Suprapubic skin (tissue), 4 donors: Measurements from ENCODE around the gene GRID2IP. TPM values are rescaled to one million over a fixed set of nuclear protein-coding genes. Genes with fewer than 3 reads are reported as not detected.

Experiments used
- DNase-seq, 2 donors: peaks; one replicate each; pipeline ENCODE4 v3.0.0-alpha.2; 2019; ENCODE audit warnings: low spot score in 2 of 2
- H3K27ac ChIP-seq: fragments of 200-600 bp; sonication (generic); one replicate; pipeline ENCODE4 v1.5.1; 2019
- H3K27me3 ChIP-seq: fragments of 200-600 bp; sonication (generic); one replicate; pipeline ENCODE4 v1.5.1; 2019
- H3K36me3 ChIP-seq: fragments of 200-600 bp; sonication (generic); one replicate; pipeline ENCODE4 v1.5.1; 2019
- H3K4me1 ChIP-seq: fragments of 200-600 bp; sonication (generic); one replicate; pipeline ENCODE4 v1.5.1; 2019
- H3K4me3 ChIP-seq: fragments of 200-600 bp; sonication (generic); one replicate; pipeline ENCODE4 v1.5.1; 2019; ENCODE audit warnings: mild to moderate bottlenecking
- H3K9me3 ChIP-seq: fragments of 200-600 bp; sonication (generic); one replicate; pipeline ENCODE4 v1.5.1; 2019
- EP300 ChIP-seq: sonication (generic); formaldehyde crosslinking; IDR thresholded peaks from one replicate; pipeline ENCODE4 v1.6.1; 2017; ENCODE audit warnings: antibody characterized with exemption
- POLR2A ChIP-seq, 2 donors: fragments of 450-650 bp; IDR thresholded peaks; one replicate each; pipeline ENCODE4 v1.6.1; 2017; ENCODE audit warnings: antibody characterized with exemption in 2 of 2, mild to moderate bottlenecking in 2 of 2, moderate library complexity in 2 of 2
- POLR2AphosphoS5 ChIP-seq, 3 donors: sonication (generic); formaldehyde crosslinking; IDR thresholded peaks; one replicate each; pipeline ENCODE4 v1.6.1; 2017; ENCODE audit warnings: antibody characterized with exemption in 3 of 3
- WGBS: methylation state at CpG from one replicate; pipeline ENCODE4 v1.1.5; 2018; 5-methylcytosine and 5-hydroxymethylcytosine counted together
- total RNA-seq, 4 donors: library from RNA; depleted of rRNA; stranded (reverse); fragments of >200 nt; gene quantifications; one replicate each; pipeline ENCODE4 v1.1.0, GENCODE V29; 2016
- TF ChIP-seq, protein P1 (sequence below), 2 donors: fragments of 200-600 bp in 1 of 2; fragments of 450-650 bp in 1 of 2; sonication (generic) in 1 of 2; IDR thresholded peaks; one replicate each; pipeline ENCODE4 v1.5.1; 2016 to 2019; ENCODE audit warnings: antibody characterized with exemption in 2 of 2, mild to moderate bottlenecking in 1 of 2, moderate library complexity in 1 of 2

Gene GRID2IP
- total RNA-seq, 4 donors from 2014 or later = 0.16 to 1.0 (median 0.62) TPM

GRCh38 chr7:6554848-6555247, 3.6 kb upstream of the GRID2IP start:
- 81% methylated on average over 7 of the region's 7 CpGs for WGBS
- TF ChIP-seq POLR2A (IDR thresholded peaks at IDR 0.05) = no peak

GRCh38 chr7:6553448-6554044, 2.3 kb upstream of the GRID2IP start:
- TF ChIP-seq POLR2AphosphoS5 (IDR thresholded peaks at IDR 0.05) (no peak), POLR2A (IDR thresholded peaks at IDR 0.05) (no peak), EP300 (no peak)
- TF ChIP-seq, protein P1, sequence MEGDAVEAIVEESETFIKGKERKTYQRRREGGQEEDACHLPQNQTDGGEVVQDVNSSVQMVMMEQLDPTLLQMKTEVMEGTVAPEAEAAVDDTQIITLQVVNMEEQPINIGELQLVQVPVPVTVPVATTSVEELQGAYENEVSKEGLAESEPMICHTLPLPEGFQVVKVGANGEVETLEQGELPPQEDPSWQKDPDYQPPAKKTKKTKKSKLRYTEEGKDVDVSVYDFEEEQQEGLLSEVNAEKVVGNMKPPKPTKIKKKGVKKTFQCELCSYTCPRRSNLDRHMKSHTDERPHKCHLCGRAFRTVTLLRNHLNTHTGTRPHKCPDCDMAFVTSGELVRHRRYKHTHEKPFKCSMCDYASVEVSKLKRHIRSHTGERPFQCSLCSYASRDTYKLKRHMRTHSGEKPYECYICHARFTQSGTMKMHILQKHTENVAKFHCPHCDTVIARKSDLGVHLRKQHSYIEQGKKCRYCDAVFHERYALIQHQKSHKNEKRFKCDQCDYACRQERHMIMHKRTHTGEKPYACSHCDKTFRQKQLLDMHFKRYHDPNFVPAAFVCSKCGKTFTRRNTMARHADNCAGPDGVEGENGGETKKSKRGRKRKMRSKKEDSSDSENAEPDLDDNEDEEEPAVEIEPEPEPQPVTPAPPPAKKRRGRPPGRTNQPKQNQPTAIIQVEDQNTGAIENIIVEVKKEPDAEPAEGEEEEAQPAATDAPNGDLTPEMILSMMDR (IDR thresholded peaks at IDR 0.05) = no peak
- 66% methylated on average over 5 of the region's 7 CpGs for WGBS
- H3K27ac ChIP-seq = no peak overlapping the region
- H3K9me3 ChIP-seq = no peaks in the 10 kb centered on the region
- H3K27me3 ChIP-seq = no peaks in the 10 kb centered on the region
- no peaks in the 10 kb centered on the region for H3K36me3 ChIP-seq
- H3K4me3 ChIP-seq = no peak overlapping the region
- H3K4me1 ChIP-seq = no peaks in the 10 kb centered on the region
- DNase-seq = no peak

More at GRCh38 chr7:6554848-6555247, 3.6 kb upstream of the GRID2IP start:
- H3K27me3 ChIP-seq = no peaks in the 10 kb centered on the region
- no peak overlapping the region for H3K27ac ChIP-seq
- no peak for DNase-seq
- H3K9me3 ChIP-seq = no peaks in the 10 kb centered on the region
- no peaks in the 10 kb centered on the region for H3K4me1 ChIP-seq
- H3K4me3 ChIP-seq = no peak overlapping the region
- H3K36me3 ChIP-seq = no peaks in the 10 kb centered on the region

DNA sequence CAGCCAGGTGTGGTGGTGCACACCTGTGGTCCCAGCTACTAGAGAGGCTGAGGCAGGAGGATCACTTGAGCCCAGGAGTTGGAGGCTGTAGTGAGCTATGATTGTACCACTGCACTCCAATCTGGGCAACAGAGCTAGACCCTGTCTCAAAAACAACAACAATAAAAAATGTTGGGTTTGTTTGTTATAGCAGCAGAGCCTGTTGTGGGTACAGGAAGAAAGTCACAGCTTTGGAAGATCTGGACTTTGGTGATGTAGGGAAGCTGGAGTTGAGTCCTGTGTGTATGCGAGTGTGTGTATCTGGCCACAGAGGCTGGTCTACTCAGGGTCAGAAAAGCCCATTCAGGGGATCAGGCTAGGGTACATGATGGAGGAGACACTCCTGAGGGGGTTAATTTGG, 3.9 kb downstream of the GRID2IP start:
- Histone ChIP-seq H3K27me3 (no peaks in the 10 kb centered on the region), H3K4me3 (no peak overlapping the region), H3K36me3 (no peaks in the 10 kb centered on the region), H3K27ac (no peak overlapping the region), H3K9me3 (no peaks in the 10 kb centered on the region), H3K4me1 (no peaks in the 10 kb centered on the region)
- DNase-seq = no peak
- no peak for TF ChIP-seq EP300
- TF ChIP-seq, protein P1 (IDR thresholded peaks at IDR 0.05) = no peak
- TF ChIP-seq POLR2A (IDR thresholded peaks at IDR 0.05) = no peak
- no peak for TF ChIP-seq POLR2AphosphoS5 (IDR thresholded peaks at IDR 0.05)
- WGBS = 92% methylated on average over 1 of the region's 1 CpG

GRCh38 chr7:6546498-6547251, 4.6 kb downstream of the GRID2IP start:
- no peak for DNase-seq
- no peak overlapping the region for H3K4me3 ChIP-seq
- 80% methylated on average over 12 of the region's 12 CpGs for WGBS

DNA sequence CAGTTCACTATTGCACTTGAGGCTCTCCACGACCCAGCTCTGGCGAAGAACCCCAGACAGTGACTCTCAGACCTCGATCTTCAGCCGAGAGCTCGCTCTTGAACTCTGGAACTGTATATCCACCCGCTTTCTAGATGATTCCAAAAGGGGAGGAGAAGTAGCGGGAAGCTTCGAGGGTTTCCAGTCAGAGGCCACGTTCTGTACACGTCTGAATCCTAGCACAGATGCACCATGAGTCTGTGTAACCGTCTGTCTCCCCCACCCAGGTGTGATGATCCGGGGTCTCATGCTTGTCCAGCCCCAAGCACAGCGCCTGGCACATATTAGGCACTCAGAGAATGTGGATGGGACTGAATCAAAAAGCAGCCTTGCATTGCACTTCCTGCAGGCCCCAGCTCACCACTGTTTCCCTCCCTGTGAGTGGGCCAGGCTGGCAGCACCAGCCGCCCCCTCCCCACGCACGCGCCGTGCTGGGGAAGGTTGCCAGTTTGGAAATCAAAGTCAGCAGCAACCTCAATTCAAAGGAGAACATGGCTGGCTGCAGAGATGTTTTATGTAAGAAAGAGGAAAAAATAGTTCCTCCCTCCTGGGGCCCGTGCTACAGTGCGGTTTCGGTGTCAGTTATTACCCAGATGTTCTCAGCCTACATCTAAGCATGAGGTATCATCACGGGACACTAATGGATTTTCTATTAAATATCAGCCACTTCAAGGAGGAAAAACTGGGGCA, 5.7 kb downstream of the GRID2IP start:
- Histone ChIP-seq H3K27me3 (no peaks in the 10 kb centered on the region), H3K4me1 (no peaks in the 10 kb centered on the region), H3K4me3 (no peak overlapping the region), H3K27ac (no peak overlapping the region), H3K36me3 (no peaks in the 10 kb centered on the region), H3K9me3 (no peaks in the 10 kb centered on the region)
- no peak for DNase-seq
- WGBS = 66% methylated on average over 21 of the region's 22 CpGs
- TF ChIP-seq EP300 = no peak
- no peak for TF ChIP-seq POLR2A (IDR thresholded peaks at IDR 0.05)
- TF ChIP-seq POLR2AphosphoS5 (IDR thresholded peaks at IDR 0.05) = no peak
- TF ChIP-seq, protein P1 (IDR thresholded peaks at IDR 0.05) = no peak

More at GRCh38 chr7:6546498-6547251, 4.6 kb downstream of the GRID2IP start:
- Histone ChIP-seq H3K27ac (no peak overlapping the region), H3K36me3 (no peaks in the 10 kb centered on the region), H3K27me3 (no peaks in the 10 kb centered on the region), H3K9me3 (no peaks in the 10 kb centered on the region), H3K4me1 (no peaks in the 10 kb centered on the region)
- TF ChIP-seq POLR2A (IDR thresholded peaks at IDR 0.05) (no peak), POLR2AphosphoS5 (IDR thresholded peaks at IDR 0.05) (no peak), EP300 (no peak)
- TF ChIP-seq, protein P1 (IDR thresholded peaks at IDR 0.05) = no peak
